Esophagus squamous epithelium (tissue), 4 donors: ENCODE measurements around the gene ZFP36L1.
A peak's percentile ranks its signal among the peaks of the same experiment; 100 is the strongest.

Experiments used
- CTCF ChIP-seq, 6 experiments: fragments of 450-650 bp in 4 of 6; fragments of 200-600 bp in 2 of 6; sonication (generic) in 2 of 6; IDR thresholded peaks; one replicate each; pipeline ENCODE4 v1.5.1; 2016 to 2019; ENCODE audit warnings: antibody characterized with exemption in 6 of 6, mild to moderate bottlenecking in 4 of 6, moderate library complexity in 4 of 6
- POLR2A ChIP-seq, 4 donors: fragments of 450-650 bp; IDR thresholded peaks; one replicate each; pipeline ENCODE4 v1.6.1; 2017; ENCODE audit warnings: antibody characterized with exemption in 4 of 4, mild to moderate bottlenecking in 4 of 4, moderate library complexity in 3 of 4

DNA sequence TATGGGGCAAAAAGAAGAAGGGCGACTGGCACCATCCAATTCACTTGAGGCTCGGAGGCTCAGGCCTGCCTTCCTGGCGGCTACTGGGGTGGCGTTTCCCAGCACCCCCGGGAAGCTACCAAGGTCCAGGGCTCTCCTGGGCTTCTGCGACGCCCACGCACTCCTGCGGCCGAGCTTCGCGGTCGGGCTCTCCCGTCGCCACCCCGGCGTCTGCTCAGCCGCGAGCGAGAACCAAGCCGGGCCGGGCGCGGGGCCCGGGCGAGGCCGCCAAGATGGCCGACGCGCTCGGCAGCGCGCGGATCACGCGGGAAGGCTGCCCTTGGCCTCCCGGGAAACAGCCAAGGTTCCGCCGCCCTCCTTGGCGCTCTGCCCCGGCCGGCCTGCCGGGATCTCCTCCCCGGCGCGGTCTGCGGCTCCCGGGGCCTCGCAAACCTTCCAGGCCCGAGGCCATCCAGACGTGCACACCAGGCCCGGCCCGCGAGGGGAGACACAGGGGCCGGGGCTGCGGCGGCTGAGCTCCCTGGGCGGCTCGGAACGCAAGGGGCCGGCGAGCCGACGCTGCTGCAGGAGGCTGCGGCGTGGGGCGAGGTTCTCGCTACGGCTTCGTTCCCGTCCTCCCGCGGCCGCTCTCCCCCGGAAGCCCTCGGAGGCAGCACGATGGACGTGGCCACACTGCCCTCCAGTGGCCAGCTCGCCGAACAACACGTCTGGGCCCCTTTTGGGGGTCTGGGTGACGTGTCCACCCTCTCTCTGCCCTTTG, 23.5 kb upstream of the ZFP36L1 start:
- peak; percentile 94 to 99 (median 97) for TF ChIP-seq CTCF (IDR thresholded peaks at IDR 0.05)
- TF ChIP-seq POLR2A (IDR thresholded peaks at IDR 0.05): peak in 2 of 4 donors; percentile 32 to 78
